Amniotic stem cell (primary cell): ENCODE data around the gene CCDC85B.

Source experiments
- DNase-seq: peaks from one replicate; lab custom pipeline; 2025; lab: John Stamatoyannopoulos, UW

CCDC85B gene

GRCh38 chr11:65934014-65934413, 43.5 kb downstream of the CCDC85B start:
- no peak for DNase-seq

- DNase-seq: no peak
These were observed 47.3 kb downstream of the CCDC85B start for GRCh38 chr11:65937766-65938165.
